Measurements from ENCODE around the gene SLC9A8. TPM values are rescaled to one million over a fixed set of nuclear protein-coding genes. Genes with fewer than 3 reads are reported as not detected.
"Not testable (repeated sequence)": the region's sequence is repeated elsewhere in the genome, so short reads cannot be mapped to it uniquely, and the experiment has no call there.

The SLC9A8 gene
- total RNA-seq, 6 experiments from 2014 or later: 7.1 to 8.0 (median 7.4) TPM

DNA sequence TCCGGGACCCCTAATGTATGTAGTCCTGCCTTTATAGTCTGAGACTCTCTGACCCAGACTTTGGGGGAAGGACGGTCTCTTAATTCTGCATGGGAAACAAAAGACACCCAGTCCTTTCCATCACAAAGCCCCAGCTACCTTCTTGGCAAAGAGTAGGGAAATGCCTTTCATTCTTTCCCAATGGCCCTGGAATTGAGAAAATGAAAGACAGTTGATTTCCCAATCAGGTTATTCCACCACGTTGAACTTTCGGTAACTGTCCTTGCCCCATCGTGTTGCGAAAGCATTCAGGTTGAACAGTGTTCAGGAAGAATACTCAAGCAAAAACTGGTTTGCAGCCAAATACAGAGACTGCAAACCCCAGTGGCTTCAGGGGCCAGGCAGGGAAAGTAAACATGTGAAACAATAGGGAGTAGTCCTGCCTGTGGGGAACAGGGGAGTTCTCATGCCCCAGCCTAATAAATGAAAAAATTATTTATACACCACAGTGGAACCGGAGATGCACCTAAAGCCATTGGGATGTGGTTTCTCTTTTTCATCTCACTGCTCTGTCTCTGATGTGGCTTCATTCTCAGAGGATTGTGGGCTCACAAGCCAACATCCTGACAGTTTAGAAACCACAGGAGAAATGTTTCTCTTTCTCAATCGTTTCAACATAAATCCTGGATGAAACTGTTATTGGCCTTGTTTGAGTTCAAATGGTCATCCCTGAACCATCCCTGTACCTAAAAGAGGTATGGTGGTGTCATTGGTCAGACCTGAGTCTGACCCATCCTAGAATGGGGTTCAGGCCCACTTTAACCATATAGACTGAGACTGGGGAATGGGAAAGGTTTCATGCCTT lies 44.2 kb upstream of the SLC9A8 start:
- DNase-seq: peak; percentile 53
- Mint-ChIP-seq H3K4me1 (ENCODE audit: low read depth) (peaks cover 34% of the 10 kb centered on the region), H3K36me3 (ENCODE audit: low read depth) (no peaks in the 10 kb centered on the region), H3K27me3 (ENCODE audit: insufficient read depth) (peaks cover 9% of the 10 kb centered on the region), H3K27ac (peak overlapping the region; percentile 72), H3K9me3 (no peaks in the 10 kb centered on the region), H3K4me3 (peak overlapping the region; percentile 33)
- TF ChIP-seq, protein P1, sequence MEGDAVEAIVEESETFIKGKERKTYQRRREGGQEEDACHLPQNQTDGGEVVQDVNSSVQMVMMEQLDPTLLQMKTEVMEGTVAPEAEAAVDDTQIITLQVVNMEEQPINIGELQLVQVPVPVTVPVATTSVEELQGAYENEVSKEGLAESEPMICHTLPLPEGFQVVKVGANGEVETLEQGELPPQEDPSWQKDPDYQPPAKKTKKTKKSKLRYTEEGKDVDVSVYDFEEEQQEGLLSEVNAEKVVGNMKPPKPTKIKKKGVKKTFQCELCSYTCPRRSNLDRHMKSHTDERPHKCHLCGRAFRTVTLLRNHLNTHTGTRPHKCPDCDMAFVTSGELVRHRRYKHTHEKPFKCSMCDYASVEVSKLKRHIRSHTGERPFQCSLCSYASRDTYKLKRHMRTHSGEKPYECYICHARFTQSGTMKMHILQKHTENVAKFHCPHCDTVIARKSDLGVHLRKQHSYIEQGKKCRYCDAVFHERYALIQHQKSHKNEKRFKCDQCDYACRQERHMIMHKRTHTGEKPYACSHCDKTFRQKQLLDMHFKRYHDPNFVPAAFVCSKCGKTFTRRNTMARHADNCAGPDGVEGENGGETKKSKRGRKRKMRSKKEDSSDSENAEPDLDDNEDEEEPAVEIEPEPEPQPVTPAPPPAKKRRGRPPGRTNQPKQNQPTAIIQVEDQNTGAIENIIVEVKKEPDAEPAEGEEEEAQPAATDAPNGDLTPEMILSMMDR (IDR thresholded peaks at IDR 0.05): no peak

DNA sequence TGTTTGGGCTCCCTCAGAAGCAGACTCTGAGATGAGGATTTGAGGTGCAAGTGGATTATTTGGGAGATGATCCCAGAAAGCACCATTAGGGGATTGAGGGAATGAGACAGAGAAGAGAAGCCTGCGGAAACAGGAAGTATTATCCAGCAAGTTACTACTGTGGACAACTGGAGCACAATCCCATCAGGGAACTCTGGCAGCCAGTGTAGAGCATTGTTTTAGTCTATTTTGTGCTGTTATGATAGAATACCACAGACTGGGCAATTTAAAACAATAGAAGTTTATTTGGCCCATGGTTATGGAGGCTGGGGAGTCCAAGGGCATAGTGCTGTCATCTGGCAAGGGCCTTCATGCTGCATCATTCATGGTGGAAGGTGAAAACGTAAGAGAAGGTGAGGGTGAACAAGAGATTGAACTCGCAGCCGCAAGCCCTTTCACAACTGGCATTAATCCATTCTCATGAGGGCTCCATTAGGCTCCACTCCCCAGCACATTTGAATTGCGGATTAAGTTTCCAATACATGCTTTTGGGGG lies 43.5 kb upstream of the SLC9A8 start:
- no peak for DNase-seq
- TF ChIP-seq, protein P1 (IDR thresholded peaks at IDR 0.05): no peak
- Mint-ChIP-seq H3K27ac (peak overlapping the region; percentile 72), H3K27me3 (ENCODE audit: insufficient read depth) (peaks cover 7% of the 10 kb centered on the region; the same call in 1 of the 2 replicates), H3K4me1 (ENCODE audit: low read depth) (peaks cover 34% of the 10 kb centered on the region), H3K9me3 (no peaks in the 10 kb centered on the region), H3K4me3 (peak overlapping the region; percentile 33), H3K36me3 (ENCODE audit: low read depth) (no peaks in the 10 kb centered on the region)

DNA sequence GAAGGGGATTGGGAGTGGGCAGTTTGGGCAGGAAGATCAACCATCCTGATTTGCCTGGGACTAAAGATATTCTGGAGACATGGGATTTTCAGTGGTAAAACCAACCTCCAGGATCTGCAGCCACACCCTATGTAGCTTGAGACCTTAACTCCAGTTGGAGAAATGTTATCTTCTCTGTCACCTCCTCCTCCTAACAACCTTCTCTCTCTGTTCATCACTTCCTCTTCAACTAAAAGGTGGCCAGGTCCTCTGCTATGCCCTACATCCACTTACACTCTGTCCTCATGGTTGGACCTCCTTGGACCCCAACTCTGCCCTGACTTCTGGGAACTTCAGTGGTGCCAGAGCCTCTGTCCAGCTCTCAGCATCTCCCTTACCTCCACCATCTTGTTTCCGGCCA lies 42.0 kb upstream of the SLC9A8 start:
- H3K4me1 Mint-ChIP-seq (ENCODE audit: low read depth): peaks cover 39% of the 10 kb centered on the region
- TF ChIP-seq, protein P1 (IDR thresholded peaks at IDR 0.05): no peak
- H3K9me3 Mint-ChIP-seq: no peaks in the 10 kb centered on the region
- DNase-seq: no peak
- no peaks in the 10 kb centered on the region for H3K36me3 Mint-ChIP-seq (ENCODE audit: low read depth)
- H3K27me3 Mint-ChIP-seq (ENCODE audit: insufficient read depth): peaks cover 10% of the 10 kb centered on the region
- no peak overlapping the region for H3K4me3 Mint-ChIP-seq
- H3K27ac Mint-ChIP-seq: no peak overlapping the region

DNA sequence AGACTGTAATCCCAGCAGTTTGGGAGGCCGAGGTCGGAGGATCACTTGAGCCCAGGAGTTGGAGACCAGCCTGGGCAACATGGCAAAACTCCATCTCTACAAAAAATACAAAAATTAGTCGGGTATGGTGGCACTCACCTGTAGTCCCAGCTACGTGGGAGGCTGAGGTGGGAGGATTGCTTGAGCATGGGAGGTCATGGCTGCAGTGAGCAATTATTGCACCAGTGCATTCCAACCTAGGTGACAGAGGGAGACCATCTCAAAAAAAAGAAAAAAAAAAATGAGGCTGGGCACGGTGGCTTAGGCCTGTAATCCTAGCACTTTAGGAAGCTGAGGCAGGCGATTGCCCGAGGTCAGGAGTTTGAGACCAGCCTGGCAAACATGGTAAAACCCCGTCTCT lies 38.4 kb upstream of the SLC9A8 start:
- not testable (repeated sequence) for H3K36me3 Mint-ChIP-seq (ENCODE audit: low read depth); H3K9me3 Mint-ChIP-seq; DNase-seq; H3K27ac Mint-ChIP-seq; H3K4me3 Mint-ChIP-seq
- Mint-ChIP-seq H3K27me3 (ENCODE audit: insufficient read depth) (peaks cover 10% of the 10 kb centered on the region), H3K4me1 (ENCODE audit: low read depth) (peaks cover 33% of the 10 kb centered on the region)

DNA sequence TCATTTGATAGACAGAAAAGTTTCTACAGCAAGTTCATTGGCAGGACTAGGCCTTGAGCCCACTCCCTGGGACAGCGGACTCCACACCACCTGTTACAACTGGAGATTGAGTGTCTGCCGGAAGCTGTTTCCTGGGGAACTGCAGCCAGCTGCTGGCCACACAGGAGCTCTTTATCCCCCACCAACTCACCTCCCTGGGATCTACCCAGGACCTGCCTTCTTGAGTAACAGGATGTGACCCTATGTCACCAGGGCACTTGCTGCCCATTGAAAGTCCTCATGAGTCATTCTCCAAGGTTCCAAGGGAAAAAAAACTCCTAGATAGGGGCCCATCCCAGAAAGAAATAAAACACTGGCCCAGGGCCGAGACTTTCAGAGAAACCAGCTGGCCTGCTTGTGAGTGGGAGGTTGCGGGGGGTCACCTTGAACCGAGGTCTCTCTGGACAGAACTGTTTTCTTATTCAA lies 37.4 kb upstream of the SLC9A8 start:
- DNase-seq: no peak
- H3K27ac Mint-ChIP-seq: peak overlapping the region; percentile 34; the same call in 1 of the 2 replicates
- TF ChIP-seq, protein P1 (IDR thresholded peaks at IDR 0.05): no peak
- H3K36me3 Mint-ChIP-seq (ENCODE audit: low read depth): no peaks in the 10 kb centered on the region
- no peaks in the 10 kb centered on the region for H3K9me3 Mint-ChIP-seq
- H3K27me3 Mint-ChIP-seq (ENCODE audit: insufficient read depth): peaks cover 8% of the 10 kb centered on the region
- H3K4me1 Mint-ChIP-seq (ENCODE audit: low read depth): peaks cover 32% of the 10 kb centered on the region
- H3K4me3 Mint-ChIP-seq: no peak overlapping the region

DNA sequence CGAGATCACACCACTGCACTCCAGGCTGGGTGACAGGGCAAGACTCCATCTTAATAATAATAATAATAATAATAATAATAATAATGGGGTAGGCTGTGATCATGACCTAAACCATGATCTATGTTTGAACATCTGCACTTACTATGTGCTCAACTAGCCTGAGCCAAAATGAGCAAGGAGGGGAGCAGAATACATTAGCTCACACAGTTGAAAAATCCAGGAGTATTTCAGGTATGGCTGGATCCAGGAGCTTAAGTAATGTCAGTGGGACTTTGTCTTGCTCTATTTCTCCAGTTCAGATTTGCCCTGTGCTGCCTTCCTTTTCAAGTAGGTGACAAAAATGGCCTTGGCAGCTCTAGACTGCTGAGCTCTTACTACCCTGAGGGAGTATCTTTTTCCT lies 32.7 kb upstream of the SLC9A8 start:
- H3K27ac Mint-ChIP-seq: no peak overlapping the region
- H3K9me3 Mint-ChIP-seq: no peaks in the 10 kb centered on the region
- no peak for DNase-seq
- peaks cover 3% of the 10 kb centered on the region for H3K27me3 Mint-ChIP-seq (ENCODE audit: insufficient read depth)
- TF ChIP-seq, protein P1 (IDR thresholded peaks at IDR 0.05): no peak
- H3K4me1 Mint-ChIP-seq (ENCODE audit: low read depth): peaks cover 21% of the 10 kb centered on the region
- no peak overlapping the region for H3K4me3 Mint-ChIP-seq
- no peaks in the 10 kb centered on the region for H3K36me3 Mint-ChIP-seq (ENCODE audit: low read depth)

Data from HFFc6 (cell line).